Lung (tissue), 12 donors: Measurements from ENCODE around the gene PRKCZ. TPM values are rescaled to one million over a fixed set of nuclear protein-coding genes. Genes with fewer than 3 reads are reported as not detected.
A peak's percentile ranks its signal among the peaks of the same experiment; 100 is the strongest.

Experiments used
- ATAC-seq: fragments of 200-7000 bp; cut with Tn5 transposase; one replicate; pipeline ENCODE4 v1.9.1; 2020; ENCODE audit warnings: moderate number of reproducible peaks; ENCODE audit not compliant: insufficient read depth, low FRiP score
- DNase-seq, 3 donors: peaks; one replicate each; pipeline ENCODE4 v3.0.0-alpha.2; 2013 to 2017
- H3K27ac ChIP-seq, 2 donors: one replicate each; pipeline ENCODE4 v1.5.1; 2013; ENCODE audit warnings: mild to moderate bottlenecking in 2 of 2, moderate library complexity in 2 of 2, control low read depth in 1 of 2, inconsistent platforms in 1 of 2, low read depth in 1 of 2, low read length in 1 of 2
- H3K27me3 ChIP-seq, 3 donors: one replicate each; pipeline ENCODE4 v1.5.1; 2013; ENCODE audit warnings: low read length in 2 of 3; ENCODE audit not compliant: control insufficient read depth in 3 of 3, insufficient read depth in 3 of 3
- H3K36me3 ChIP-seq, 4 donors: one replicate each; pipeline ENCODE4 v1.5.1; 2013; ENCODE audit warnings: low read length in 4 of 4, mild to moderate bottlenecking in 1 of 4, moderate library complexity in 1 of 4; ENCODE audit not compliant: control insufficient read depth in 4 of 4, insufficient read depth in 4 of 4
- H3K4me1 ChIP-seq, 5 donors: one replicate each; pipeline ENCODE4 v1.5.1; 2013; ENCODE audit warnings: low read length in 5 of 5, mild to moderate bottlenecking in 2 of 5, moderate library complexity in 1 of 5; ENCODE audit not compliant: control insufficient read depth in 5 of 5, insufficient read depth in 5 of 5
- H3K4me3 ChIP-seq: one replicate; pipeline ENCODE4 v1.5.1; 2013; ENCODE audit warnings: mild to moderate bottlenecking, control low read depth, moderate library complexity
- H3K9ac ChIP-seq, 2 donors: one replicate each; pipeline ENCODE4 v1.5.1; 2013; ENCODE audit warnings: low read length in 2 of 2, control low read depth in 1 of 2; ENCODE audit not compliant: insufficient read depth in 1 of 2
- H3K9me3 ChIP-seq, 4 donors: one replicate each; pipeline ENCODE4 v1.5.1; 2013; ENCODE audit warnings: low read length in 3 of 4, mild to moderate bottlenecking in 1 of 4, moderate library complexity in 1 of 4; ENCODE audit not compliant: control insufficient read depth in 4 of 4, insufficient read depth in 3 of 4
- WGBS, 2 donors: extraction: QIAGEN DNeasy Blood & Tissue Kit; methylation state at CpG; one replicate each; pipeline ENCODE4 v1.1.7; 2013; 5-methylcytosine and 5-hydroxymethylcytosine counted together
- polyA plus RNA-seq, 2 donors: library from polyadenylated mRNA; stranded (reverse); fragments of 200-250 nt; gene quantifications; one replicate each; pipeline ENCODE4 v1.2.1, GENCODE V29; 2013
- total RNA-seq, 2 donors: library from RNA; depleted of rRNA in 1 of 2; stranded (reverse); fragments of >200 nt in 1 of 2; gene quantifications; one replicate each; pipeline ENCODE4 v1.2.1, GENCODE V29; 2014 to 2021
- TF ChIP-seq, protein P1 (sequence below): IDR thresholded peaks from 2 replicates; pipeline ENCODE4 v1.5.1; 2012; ENCODE audit warnings: mild to moderate bottlenecking; ENCODE audit errors: control extremely low read depth, extremely low read depth
- donor health status: control.
- donor health status: control.
- donor health status: Bipolar disorder and iron deficiency.
- donor health status: healthy.
- donor health status: DM: yes; HTN: yes; CAD: no.

The PRKCZ gene
- total and polyA plus RNA-seq, 4 donors = 55.2 to 149 (median 117) TPM

DNA sequence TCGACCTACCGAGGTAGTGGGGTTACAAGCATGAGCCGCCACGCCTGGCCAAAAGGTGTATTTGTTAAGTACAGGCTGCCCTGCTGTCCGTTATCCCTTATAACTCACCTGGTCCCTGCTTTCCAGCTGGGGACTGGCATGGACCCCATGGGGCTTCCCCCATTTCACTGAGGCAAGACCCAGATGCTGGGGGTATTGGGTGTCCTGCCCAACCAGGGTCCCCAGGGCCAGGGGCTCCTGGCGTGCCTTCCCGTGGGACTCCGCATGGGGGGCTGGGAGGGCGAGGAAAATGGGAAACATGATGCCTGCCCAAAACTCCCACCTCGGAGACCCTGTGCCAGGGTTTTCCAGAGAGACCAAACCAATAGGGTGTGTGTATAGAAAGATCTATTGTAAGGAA lies 79.9 kb downstream of the PRKCZ start:
- no peaks in the 10 kb centered on the region for H3K9me3 ChIP-seq
- no peak overlapping the region for H3K4me3 ChIP-seq
- ATAC-seq = no peak
- H3K36me3 ChIP-seq = no peaks in the 10 kb centered on the region
- no peaks in the 10 kb centered on the region for H3K27me3 ChIP-seq
- no peak overlapping the region for H3K9ac ChIP-seq
- WGBS, 2 donors = 95 to 99% methylated on average over 10 of the region's 10 CpGs
- DNase-seq = no peak
- peak overlapping the region in 1 of 2 donors; percentile 79 for H3K27ac ChIP-seq
- TF ChIP-seq, protein P1, sequence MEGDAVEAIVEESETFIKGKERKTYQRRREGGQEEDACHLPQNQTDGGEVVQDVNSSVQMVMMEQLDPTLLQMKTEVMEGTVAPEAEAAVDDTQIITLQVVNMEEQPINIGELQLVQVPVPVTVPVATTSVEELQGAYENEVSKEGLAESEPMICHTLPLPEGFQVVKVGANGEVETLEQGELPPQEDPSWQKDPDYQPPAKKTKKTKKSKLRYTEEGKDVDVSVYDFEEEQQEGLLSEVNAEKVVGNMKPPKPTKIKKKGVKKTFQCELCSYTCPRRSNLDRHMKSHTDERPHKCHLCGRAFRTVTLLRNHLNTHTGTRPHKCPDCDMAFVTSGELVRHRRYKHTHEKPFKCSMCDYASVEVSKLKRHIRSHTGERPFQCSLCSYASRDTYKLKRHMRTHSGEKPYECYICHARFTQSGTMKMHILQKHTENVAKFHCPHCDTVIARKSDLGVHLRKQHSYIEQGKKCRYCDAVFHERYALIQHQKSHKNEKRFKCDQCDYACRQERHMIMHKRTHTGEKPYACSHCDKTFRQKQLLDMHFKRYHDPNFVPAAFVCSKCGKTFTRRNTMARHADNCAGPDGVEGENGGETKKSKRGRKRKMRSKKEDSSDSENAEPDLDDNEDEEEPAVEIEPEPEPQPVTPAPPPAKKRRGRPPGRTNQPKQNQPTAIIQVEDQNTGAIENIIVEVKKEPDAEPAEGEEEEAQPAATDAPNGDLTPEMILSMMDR = no peak
- peaks cover 0 to 40% (median 20%) of the 10 kb centered on the region in 5 donors for H3K4me1 ChIP-seq

DNA sequence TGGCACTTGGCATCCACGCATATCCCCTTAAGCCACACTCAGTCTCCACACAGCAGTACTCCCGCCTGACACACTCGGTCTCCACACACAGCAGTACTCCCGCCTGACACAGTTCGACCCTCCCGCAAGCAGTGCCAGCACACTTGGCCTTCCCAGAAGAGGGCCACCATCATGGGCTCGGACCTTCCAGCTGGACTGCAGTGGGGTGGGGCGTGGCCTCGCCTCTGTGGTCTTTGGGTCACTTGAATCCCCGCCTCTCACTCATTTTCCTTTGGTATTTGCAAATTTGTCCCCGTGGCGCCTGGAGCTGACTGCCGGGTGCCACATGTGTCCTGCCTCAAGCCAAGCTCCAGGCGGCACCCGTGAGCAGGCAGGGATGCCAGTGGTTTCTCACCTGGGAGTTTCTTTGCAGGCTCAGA lies 80.7 kb downstream of the PRKCZ start:
- ATAC-seq (no peak), DNase-seq (no peak)
- TF ChIP-seq, protein P1 = no peak
- H3K36me3 ChIP-seq = no peaks in the 10 kb centered on the region
- H3K4me1 ChIP-seq = peaks cover 0 to 43% (median 20%) of the 10 kb centered on the region in 5 donors
- no peaks in the 10 kb centered on the region for H3K27me3 ChIP-seq
- H3K9me3 ChIP-seq = no peaks in the 10 kb centered on the region
- H3K27ac ChIP-seq = peak overlapping the region in 1 of 2 donors; percentile 79
- H3K9ac ChIP-seq = no peak overlapping the region
- WGBS, 2 donors = 75 to 85% methylated on average over 15 of the region's 15 CpGs
- H3K4me3 ChIP-seq = no peak overlapping the region

DNA sequence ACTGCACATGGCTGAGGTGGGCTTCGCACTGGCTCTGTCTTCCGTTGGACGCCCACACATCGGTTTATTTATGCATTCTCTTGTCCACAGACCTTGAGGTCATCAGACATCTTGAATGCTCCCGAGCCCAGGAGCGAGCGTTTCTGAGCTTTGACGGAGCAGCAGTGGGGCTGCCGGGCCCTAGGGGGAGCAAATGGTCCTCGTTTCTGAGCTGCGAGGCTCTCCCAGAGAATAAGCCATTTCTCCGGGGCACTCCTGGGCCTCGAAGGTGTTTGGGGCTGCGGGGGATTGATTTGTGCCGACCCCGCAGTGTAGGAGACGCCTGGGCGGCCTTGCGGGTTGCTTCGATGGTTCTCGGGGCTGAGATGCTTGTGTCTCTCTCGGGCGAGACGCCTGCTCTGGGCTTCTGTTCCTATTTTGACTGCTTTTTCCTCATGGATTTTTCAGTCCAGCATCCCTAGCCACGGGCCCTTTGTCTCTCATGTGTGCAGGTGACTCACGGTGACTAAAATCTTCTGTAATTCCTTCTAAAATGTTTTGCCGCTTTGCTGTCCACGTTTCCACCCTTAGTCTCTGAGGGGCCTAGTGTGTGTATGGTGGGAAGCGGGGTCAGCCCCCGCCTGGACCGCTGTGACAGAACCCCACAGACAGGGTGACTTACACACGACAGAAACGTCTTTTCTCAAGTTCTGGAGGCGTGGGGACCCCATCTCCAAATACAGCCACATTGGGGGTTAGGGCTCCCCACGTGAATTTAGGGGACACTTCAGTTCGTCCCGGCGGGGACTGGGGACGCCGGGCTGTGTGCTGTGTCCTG lies 82.2 kb downstream of the PRKCZ start:
- H3K4me3 ChIP-seq = peak overlapping the region; percentile 14
- H3K27ac ChIP-seq = peak overlapping the region; percentile 69 to 92
- peak overlapping the region; percentile 86 to 90 for H3K9ac ChIP-seq
- no peaks in the 10 kb centered on the region for H3K36me3 ChIP-seq
- H3K27me3 ChIP-seq = no peaks in the 10 kb centered on the region
- no peak for ATAC-seq
- TF ChIP-seq, protein P1 = peak; percentile 14
- DNase-seq = peak; percentile 74 to 77 (median 75)
- no peaks in the 10 kb centered on the region for H3K9me3 ChIP-seq
- H3K4me1 ChIP-seq = peaks cover 0 to 46% (median 17%) of the 10 kb centered on the region in 5 donors
- WGBS, 2 donors = 31 to 35% methylated on average over 40 of the region's 40 CpGs
